GM15510 (cell line): ENCODE results near the gene SWI5.
A peak's percentile ranks its signal among the peaks of the same experiment; 100 is the strongest.

Source experiments
- POLR2A ChIP-seq: IDR thresholded peaks from 3 replicates; pipeline ENCODE4 v1.6.1; 2011; ENCODE audit warnings: borderline replicate concordance; ENCODE audit not compliant: insufficient read length; ENCODE audit errors: extremely low read depth

Gene SWI5

GRCh38 chr9:128260340-128260739 lies 15.7 kb upstream of the SWI5 start:
- TF ChIP-seq POLR2A: no peak

- no peak for TF ChIP-seq POLR2A
These were observed 13.4 kb upstream of the SWI5 start for GRCh38 chr9:128262687-128263086.

- no peak for TF ChIP-seq POLR2A
These were observed 10.7 kb upstream of the SWI5 start for GRCh38 chr9:128265348-128265847.

- no peak for TF ChIP-seq POLR2A
These were observed 9.0 kb upstream of the SWI5 start for GRCh38 chr9:128266868-128267590.

- TF ChIP-seq POLR2A: no peak
These were observed 5.0 kb upstream of the SWI5 start for GRCh38 chr9:128271112-128271511.

- no peak for TF ChIP-seq POLR2A
These were observed 4.6 kb upstream of the SWI5 start for GRCh38 chr9:128271512-128271911.

GRCh38 chr9:128274245-128274644 lies 1.8 kb upstream of the SWI5 start:
- TF ChIP-seq POLR2A: no peak

GRCh38 chr9:128275198-128276007 lies 673 bp upstream of the SWI5 start, which contains the start of gene GOLGA2:
Gene GOLGA2, minus strand, starts transcription at chr9:128276007. Its CDS starts 31 bp downstream, at chr9:128275976.
- peak; percentile 49 for TF ChIP-seq POLR2A

- no peak for TF ChIP-seq POLR2A
These were observed 646 bp downstream of the SWI5 start for GRCh38 chr9:128276574-128277270.

GRCh38 chr9:128280084-128280622 lies 4.1 kb downstream of the SWI5 start:
- no peak for TF ChIP-seq POLR2A

GRCh38 chr9:128282500-128282899 lies 6.4 kb downstream of the SWI5 start:
- no peak for TF ChIP-seq POLR2A

- no peak for TF ChIP-seq POLR2A
These were observed 9.1 kb downstream of the SWI5 start for GRCh38 chr9:128285033-128285784.

GRCh38 chr9:128286440-128286839 lies 10.4 kb downstream of the SWI5 start:
- no peak for TF ChIP-seq POLR2A

GRCh38 chr9:128288273-128289004 lies 12.4 kb downstream of the SWI5 start:
- TF ChIP-seq POLR2A: no peak

- no peak for TF ChIP-seq POLR2A
These were observed 15.9 kb downstream of the SWI5 start for GRCh38 chr9:128292009-128292408.
